GM19025 (cell line): ENCODE measurements around the gene NABP1.
"Not testable (repeated sequence)": the region's sequence is repeated elsewhere in the genome, so short reads cannot be mapped to it uniquely, and the experiment has no call there.

Experiments used
- ATAC-seq: cut with Tn5 transposase; IDR thresholded peaks from one replicate; pipeline ENCODE4 v1.9.1; 2021; ENCODE audit warnings: mild to moderate bottlenecking, low read depth, moderate library complexity; ENCODE audit not compliant: unreplicated experiment

Gene NABP1

GRCh38 chr2:191677646-191678436 lies at the start of gene NABP1:
NABP1 (plus strand) TSS chr2:191678136; CDS start chr2:191678615, 479 bp downstream.
- ATAC-seq, result peak; percentile 64

GRCh38 chr2:191629001-191629453 lies 48.9 kb upstream of the NABP1 start:
- ATAC-seq, result no peak

- no peak for ATAC-seq
These were observed 47.8 kb upstream of the NABP1 start for GRCh38 chr2:191629976-191630712.

- no peak for ATAC-seq
These were observed 46.2 kb upstream of the NABP1 start for GRCh38 chr2:191631754-191632153.

GRCh38 chr2:191632426-191632825 lies 45.5 kb upstream of the NABP1 start:
- no peak for ATAC-seq

GRCh38 chr2:191634791-191635190 lies 43.1 kb upstream of the NABP1 start:
- ATAC-seq, result no peak

GRCh38 chr2:191635333-191636234 lies 42.4 kb upstream of the NABP1 start:
- peak; percentile 80 for ATAC-seq

- ATAC-seq, result no peak
These were observed 41.7 kb upstream of the NABP1 start for GRCh38 chr2:191636235-191636543.

- ATAC-seq, result no peak
These were observed 41.4 kb upstream of the NABP1 start for GRCh38 chr2:191636586-191636985.

GRCh38 chr2:191637182-191638078 lies 40.5 kb upstream of the NABP1 start:
- peak; percentile 65 for ATAC-seq

- peak; percentile 13 for ATAC-seq
These were observed 39.7 kb upstream of the NABP1 start for GRCh38 chr2:191638079-191638801.

- ATAC-seq, result peak; percentile 15
These were observed 39.1 kb upstream of the NABP1 start for GRCh38 chr2:191638802-191639172.

- no peak for ATAC-seq
These were observed 36.3 kb upstream of the NABP1 start for GRCh38 chr2:191641609-191642008.

GRCh38 chr2:191642541-191642940 lies 35.4 kb upstream of the NABP1 start:
- no peak for ATAC-seq

- no peak for ATAC-seq
These were observed 34.5 kb upstream of the NABP1 start for GRCh38 chr2:191643429-191643828.

- ATAC-seq, result not testable (repeated sequence)
These were observed 33.3 kb upstream of the NABP1 start for GRCh38 chr2:191644613-191645012.

- no peak for ATAC-seq
These were observed 32.9 kb upstream of the NABP1 start for GRCh38 chr2:191645032-191645431.

GRCh38 chr2:191645434-191646162 lies 32.3 kb upstream of the NABP1 start:
- no peak for ATAC-seq
